GM12891 (cell line): Measurements from ENCODE around the gene CSRP3.

Experiments used
- PAX5 ChIP-seq: IDR thresholded peaks from 2 replicates; pipeline ENCODE4 v1.6.1; 2011; ENCODE audit warnings: low read length, moderate library complexity, mild to moderate bottlenecking; ENCODE audit not compliant: insufficient read depth, severe bottlenecking
- POLR2A ChIP-seq: IDR thresholded peaks from 2 replicates; pipeline ENCODE4 v1.6.1; 2011; ENCODE audit warnings: low read depth, low read length, control low read depth
- POLR2AphosphoS5 ChIP-seq: IDR thresholded peaks from 2 replicates; pipeline ENCODE4 v1.6.1; 2011; ENCODE audit warnings: low read depth, low read length, control low read depth
- SPI1 ChIP-seq: IDR thresholded peaks from 2 replicates; pipeline ENCODE4 v1.6.1; 2011; ENCODE audit warnings: low read depth, low read length, control low read depth

- TF ChIP-seq POLR2A (no peak), POLR2AphosphoS5 (no peak), SPI1 (no peak), PAX5 (no peak)
These were observed 43.6 kb upstream of the CSRP3 start for GRCh38 chr11:19245351-19245750.
